Activated naive CD4-positive, alpha-beta T cell treated with anti-CD3 and anti-CD28 coated beads, Interleukin-2, amount 50 U/mL, for 16 hours (primary cell): ENCODE results near the gene ITGB4.
A peak's percentile ranks its signal among the peaks of the same experiment; 100 is the strongest.

Experiments
- DNase-seq: peaks from one replicate; pipeline ENCODE4 v3.0.0-alpha.2; 2020

ITGB4 gene

DNA sequence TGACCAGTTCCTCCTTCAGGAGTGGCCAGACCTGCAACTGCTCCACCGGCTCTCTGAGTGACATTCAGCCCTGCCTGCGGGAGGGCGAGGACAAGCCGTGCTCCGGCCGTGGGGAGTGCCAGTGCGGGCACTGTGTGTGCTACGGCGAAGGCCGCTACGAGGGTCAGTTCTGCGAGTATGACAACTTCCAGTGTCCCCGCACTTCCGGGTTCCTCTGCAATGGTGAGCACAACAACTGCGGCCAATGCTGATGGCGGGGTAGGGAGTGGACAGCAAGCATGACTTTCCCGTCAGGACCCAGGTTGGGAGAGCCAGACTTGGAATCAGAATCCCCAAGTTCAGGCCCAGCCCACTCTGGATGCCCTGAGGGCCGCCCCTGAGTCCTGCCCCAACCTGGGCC, 12.2 kb downstream of the ITGB4 start:
- DNase-seq, result no peak

DNA sequence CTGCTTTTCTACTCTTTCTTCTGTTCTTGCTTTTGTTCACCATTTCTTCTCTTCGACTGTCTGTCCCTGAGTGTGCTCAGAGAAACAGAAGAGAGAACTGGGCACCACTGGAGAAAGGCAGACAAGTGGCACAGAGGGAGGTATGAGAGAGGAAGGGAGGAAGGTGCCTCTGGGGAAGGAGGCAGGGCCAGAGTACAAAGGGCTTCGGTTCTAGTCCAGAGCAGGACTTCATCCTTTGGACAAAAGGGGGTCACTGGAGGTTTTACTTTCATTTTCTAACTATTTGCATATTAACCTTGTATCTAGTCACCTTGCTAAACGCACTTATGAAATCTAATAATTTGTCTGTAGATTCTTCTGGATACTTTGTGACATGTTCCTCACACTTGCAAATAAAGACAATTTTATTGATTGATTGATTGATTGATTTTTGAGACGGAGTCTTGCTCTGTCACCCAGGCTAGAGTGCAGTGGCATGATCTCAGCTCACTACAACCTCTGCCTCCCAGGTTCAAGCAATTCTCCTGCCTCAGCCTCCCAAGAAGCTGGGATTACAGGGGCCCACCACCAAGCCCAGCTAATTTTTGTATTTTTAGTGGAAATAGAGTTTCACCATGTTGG, 13.5 kb downstream of the ITGB4 start:
- DNase-seq, result no peak

- no peak for DNase-seq
Measured at GRCh38 chr17:75736173-75736835, 15.0 kb downstream of the ITGB4 start.

DNA sequence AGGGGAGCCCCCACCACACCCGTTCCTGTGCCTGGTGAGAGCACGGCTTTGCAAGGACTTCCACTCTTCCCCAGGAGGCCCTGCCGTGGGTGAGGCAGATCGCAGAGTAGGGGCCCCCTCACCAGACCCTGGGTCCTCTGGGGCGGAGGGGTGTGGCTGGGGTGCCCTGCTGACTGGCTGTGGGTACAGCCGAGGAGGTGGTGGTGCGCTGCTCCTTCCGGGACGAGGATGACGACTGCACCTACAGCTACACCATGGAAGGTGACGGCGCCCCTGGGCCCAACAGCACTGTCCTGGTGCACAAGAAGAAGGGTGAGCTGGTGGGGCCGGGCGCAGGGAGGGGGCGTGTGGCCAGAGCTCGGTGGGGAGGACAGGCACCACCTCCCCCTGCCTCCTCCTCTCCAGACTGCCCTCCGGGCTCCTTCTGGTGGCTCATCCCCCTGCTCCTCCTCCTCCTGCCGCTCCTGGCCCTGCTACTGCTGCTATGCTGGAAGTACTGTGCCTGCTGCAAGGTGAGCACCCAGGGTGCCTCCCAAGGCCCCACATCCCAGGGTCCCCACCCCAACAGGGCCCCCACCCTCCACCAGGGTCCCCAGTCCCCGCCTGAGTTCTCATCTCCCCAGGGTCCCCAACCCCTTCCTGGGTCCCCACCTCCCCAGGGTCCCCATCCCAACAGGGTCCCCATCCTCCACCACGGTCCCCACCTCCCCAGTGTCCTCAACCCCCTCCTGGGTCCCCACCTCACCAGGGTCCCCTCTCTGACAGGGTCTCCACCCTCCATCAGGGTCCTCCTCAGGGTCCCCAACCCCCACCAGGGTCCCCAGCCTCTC, 16.1 kb downstream of the ITGB4 start:
- no peak for DNase-seq

DNA sequence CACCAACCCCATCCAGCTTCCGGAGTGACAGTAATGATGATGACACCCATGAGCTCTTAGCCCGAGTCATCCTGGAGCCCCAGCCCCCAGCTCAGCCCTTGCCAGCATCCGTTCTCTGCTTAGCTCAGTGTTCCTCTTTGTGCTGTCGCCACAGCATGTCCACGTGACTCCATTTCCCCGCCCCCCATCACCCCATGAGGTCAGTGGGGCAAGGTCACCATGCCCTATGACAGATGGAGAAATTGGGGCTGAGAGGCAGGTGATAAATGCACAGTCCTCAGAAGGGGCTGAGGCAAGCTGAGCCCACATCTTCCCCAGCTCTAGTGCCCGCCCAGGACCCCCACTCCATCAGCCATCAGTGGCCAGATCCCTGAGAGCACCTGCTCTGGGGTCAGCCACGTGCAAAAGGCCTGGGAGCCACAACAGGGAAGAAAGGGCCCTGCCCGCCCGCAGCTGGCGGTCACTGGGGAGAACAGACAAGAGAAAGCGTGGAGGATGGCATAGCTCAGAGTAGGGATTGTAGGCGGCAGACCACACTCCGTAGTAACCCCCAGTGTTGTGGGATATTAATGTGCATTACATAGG, 17.1 kb downstream of the ITGB4 start:
- no peak for DNase-seq

- DNase-seq, result no peak
Measured at GRCh38 chr17:75739174-75739573, 17.9 kb downstream of the ITGB4 start.

GRCh38 chr17:75739801-75740200, 18.5 kb downstream of the ITGB4 start:
- DNase-seq, result no peak

DNA sequence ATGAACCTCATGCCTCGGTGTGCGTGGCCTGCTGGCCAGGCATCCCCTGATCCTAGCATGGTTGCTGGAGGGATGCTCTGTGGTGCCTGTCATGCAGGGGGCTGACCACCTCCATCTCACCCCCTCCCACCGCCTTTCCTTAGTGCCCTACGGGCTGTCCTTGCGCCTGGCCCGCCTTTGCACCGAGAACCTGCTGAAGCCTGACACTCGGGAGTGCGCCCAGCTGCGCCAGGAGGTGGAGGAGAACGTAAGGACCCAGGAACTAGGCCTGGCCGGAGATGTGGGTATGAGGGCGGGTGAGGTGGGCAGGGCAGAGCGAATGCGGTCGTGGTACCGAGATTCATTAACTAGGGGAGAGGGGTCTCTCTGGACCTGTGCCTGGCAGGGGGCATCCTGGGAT, 19.0 kb downstream of the ITGB4 start:
- DNase-seq, result no peak

GRCh38 chr17:75740631-75741077, 19.4 kb downstream of the ITGB4 start:
- DNase-seq, result no peak

DNA sequence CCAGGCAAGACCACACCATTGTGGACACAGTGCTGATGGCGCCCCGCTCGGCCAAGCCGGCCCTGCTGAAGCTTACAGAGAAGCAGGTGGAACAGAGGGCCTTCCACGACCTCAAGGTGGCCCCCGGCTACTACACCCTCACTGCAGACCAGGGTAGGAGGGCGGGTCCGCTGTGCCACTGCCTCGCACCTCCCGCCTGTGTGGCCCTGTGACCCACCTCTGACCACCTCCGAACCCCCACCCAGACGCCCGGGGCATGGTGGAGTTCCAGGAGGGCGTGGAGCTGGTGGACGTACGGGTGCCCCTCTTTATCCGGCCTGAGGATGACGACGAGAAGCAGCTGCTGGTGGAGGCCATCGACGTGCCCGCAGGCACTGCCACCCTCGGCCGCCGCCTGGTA, 21.1 kb downstream of the ITGB4 start:
- DNase-seq, result no peak

DNA sequence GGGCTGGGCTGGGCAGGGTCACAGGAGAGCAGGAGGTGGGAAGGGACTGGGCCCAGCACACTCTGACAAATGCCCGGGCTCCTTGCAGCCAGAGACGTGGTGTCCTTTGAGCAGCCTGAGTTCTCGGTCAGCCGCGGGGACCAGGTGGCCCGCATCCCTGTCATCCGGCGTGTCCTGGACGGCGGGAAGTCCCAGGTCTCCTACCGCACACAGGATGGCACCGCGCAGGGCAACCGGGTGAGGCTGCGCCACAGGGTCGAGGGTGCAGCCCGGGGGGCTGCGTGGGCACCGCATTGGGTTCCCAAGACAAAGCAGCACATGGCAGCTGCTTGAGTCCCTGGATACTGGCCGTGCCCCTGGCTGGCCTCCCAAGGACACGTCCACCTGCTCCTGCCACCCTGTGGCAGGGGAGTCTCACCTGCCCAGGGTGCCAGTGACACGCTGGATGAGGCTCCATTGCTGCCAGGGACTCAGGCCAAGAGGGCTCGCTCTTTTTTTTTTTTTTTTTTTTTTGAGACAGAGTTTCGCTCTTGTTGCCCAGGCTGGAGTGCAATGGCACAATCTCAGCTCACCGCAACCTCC, 22.5 kb downstream of the ITGB4 start:
- DNase-seq, result peak; percentile 7

DNA sequence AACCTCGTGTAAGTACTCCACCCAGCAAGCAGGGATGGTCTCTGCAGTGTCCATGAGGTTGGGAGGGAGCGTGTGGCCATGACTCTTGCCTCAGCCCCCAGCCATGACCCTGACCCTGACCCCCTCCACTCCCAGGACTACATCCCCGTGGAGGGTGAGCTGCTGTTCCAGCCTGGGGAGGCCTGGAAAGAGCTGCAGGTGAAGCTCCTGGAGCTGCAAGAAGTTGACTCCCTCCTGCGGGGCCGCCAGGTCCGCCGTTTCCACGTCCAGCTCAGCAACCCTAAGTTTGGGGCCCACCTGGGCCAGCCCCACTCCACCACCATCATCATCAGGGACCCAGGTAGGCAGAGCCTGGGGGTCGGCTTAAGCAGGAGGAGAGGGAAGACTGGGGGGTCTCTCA, 27.4 kb downstream of the ITGB4 start:
- DNase-seq, result no peak

DNA sequence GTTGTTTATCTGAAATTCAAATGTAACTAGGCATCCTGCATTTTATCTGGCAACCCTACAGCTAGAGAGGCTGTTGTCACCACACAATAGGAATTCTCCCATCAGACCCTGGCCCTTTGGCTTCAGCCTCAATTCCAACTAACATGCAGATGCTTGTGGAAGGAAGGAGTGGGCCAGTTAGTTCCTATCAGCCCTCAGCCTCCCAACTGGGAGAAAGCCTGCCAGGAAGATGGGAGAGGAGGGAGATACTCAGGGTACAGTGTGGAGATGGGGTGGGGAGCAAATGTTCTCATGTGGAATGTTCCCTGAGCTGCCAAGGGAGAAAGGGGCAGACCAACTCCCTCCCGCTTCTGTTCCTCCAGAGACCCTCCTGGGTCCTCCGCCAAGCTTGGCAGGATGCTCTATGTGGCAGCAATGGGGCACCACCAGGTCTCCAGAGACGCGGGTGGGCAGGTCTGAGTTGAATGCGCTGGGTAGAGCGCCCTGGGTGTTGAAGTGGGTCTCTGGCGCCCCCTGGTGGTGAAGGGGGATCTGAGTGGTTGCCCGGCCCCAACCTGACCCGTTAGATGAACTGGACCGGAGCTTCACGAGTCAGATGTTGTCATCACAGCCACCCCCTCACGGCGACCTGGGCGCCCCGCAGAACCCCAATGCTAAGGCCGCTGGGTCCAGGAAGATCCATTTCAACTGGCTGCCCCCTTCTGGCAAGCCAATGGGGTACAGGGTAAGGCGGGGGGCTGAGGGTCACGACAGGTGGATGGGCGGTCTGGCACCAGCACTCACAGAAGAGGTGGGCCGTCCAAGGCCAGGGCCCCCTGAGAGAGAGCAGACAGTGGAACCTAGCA, 28.5 kb downstream of the ITGB4 start:
- peak; percentile 87 for DNase-seq

GRCh38 chr17:75750661-75751423, 29.6 kb downstream of the ITGB4 start:
- no peak for DNase-seq

DNA sequence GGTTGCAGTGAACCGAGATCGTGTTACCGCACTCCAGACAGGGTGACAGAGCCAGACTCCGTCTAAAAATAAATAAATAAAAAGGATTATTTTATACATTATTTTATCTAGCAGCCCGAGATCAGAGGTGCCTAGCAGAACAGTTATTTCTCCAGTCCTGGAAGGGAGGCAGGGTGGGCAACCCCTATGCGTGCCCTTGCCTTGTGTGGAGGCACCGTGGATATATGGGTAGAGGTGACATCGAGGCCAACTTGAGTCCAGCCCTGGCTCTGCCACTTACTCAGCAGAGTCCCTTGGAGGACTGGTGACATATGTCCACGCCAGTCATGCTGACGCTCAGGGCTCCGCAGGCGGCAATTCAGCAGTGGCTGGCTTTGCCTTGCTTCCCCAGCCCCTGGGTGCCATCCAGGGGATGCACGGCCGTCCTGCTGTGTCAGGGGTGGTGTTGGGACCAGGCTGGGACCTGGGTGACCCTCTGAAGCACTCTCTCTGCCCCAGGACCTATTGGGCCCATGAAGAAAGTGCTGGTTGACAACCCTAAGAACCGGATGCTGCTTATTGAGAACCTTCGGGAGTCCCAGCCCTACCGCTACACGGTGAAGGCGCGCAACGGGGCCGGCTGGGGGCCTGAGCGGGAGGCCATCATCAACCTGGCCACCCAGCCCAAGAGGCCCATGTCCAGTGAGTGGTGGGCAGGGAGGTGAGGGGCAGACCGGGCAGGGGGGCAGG, 30.6 kb downstream of the ITGB4 start:
- DNase-seq, result no peak

- DNase-seq, result no peak
Measured at GRCh38 chr17:75752405-75752709, 31.1 kb downstream of the ITGB4 start.

- DNase-seq, result no peak
Measured at GRCh38 chr17:75752802-75753513, 31.7 kb downstream of the ITGB4 start.

DNA sequence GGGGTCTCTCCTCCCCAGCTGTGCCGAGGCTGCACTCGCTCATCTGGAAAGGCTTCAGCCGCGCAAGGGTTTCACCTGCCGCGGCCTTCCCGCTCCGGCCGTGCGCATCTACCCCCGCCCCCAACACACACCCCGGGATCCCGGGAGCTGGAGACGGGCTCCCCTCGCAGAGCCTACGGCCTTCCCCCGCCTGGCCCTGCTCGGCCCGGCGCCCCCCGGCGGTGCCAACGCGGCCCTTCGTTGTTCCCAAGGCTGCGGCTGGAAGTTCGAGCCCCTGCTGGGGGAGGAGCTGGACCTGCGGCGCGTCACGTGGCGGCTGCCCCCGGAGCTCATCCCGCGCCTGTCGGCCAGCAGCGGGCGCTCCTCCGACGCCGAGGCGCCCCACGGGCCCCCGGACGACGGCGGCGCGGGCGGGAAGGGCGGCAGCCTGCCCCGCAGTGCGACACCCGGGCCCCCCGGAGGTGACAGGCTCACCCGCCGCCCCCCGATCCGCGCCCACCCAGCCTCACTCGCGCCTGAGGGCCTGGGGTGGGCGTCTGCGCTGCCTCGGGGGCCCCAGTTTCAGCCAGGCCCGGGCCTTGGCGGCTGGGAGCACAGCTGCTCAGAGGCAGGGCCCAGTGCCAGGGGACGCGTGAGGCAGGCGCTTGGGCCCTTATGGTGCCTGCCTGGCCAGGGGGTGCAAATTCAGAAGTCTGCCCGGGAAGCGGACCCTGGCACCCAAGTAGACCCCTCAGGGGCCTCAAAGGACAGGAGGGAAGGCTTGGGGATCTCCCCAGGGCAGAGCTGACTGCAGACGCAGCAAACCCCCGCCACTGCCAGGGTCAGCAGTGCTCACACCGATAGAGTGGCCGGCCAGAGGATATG, 32.5 kb downstream of the ITGB4 start:
- DNase-seq, result peak; percentile 77
